ENCODE results near the gene SDK1. TPM values are rescaled to one million over a fixed set of nuclear protein-coding genes. Genes with fewer than 3 reads are reported as not detected.
A peak's percentile ranks its signal among the peaks of the same experiment; 100 is the strongest.

SDK1 gene
- total and polyA plus RNA-seq, 4 experiments from 2014 or later: 0.06 to 0.26 TPM; not detected in 2

DNA sequence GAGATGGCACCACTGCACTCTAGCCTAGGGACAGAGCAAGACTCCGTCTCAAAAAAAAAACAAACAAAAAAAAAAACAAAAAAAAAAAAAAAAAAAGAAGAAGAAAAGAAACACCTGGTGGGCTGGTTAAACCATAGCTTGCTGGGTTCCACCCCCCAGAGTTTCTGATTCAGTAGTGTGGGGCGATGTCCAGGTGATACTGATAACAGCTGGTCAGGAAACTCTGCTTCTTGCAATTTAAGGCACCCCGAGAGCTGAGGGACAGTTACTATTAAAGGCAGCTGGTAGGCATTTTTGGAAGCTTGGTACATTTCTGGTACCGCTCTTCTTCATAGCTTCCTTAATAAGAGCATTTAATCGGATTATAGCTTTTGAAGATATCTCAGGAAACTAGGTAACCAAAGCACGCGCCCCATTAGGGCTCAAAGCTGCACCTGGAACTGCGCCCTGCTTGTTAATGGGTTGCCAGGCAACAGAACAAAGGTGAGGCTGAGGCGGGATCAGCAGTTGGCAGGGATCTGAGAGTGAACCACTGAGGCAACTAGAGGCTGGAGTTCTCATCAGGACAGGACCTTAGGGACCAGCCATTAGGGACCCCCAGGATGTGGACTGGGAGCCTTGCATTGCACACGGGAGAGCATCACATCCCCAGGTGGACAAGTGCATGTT is 6.5 kb upstream of the SDK1 start:
- CTCF ChIA-PET (ENCODE audit: partially characterized antibody): interaction anchor here (0.5 kb wide), 1 partner anchor 1498 kb away, joined by 3 read pairs; no protein-coding TSS in a partner anchor
- Mint-ChIP-seq H3K9me3 (no peaks in the 10 kb centered on the region), H3K4me3 (no peak overlapping the region), H3K27ac (no peak overlapping the region), H3K27me3 (peaks cover 14 to 19% of the 10 kb centered on the region in 2 donors), H3K36me3 (no peaks in the 10 kb centered on the region), H3K4me1 (peaks cover 0 to 2% (median 0%) of the 10 kb centered on the region in 4 donors)
- H3K36me3 ChIP-seq (ENCODE audit: insufficient read depth, low read length): no peaks in the 10 kb centered on the region
- no peaks in the 10 kb centered on the region for H3K9me3 ChIP-seq (ENCODE audit: control insufficient read depth in 1 of 2, low read length in 2 of 2)
- no peaks in the 10 kb centered on the region for H3K4me1 ChIP-seq (ENCODE audit: insufficient read depth, low read length)
- no peak for DNase-seq
- H3K27ac ChIP-seq (ENCODE audit: low read depth, low read length): no peak overlapping the region
- H3K4me3 ChIP-seq (ENCODE audit: low read length in 2 of 2): no peak overlapping the region
- H3K27me3 ChIP-seq (ENCODE audit: insufficient read depth, low read length): no peaks in the 10 kb centered on the region
- intact Hi-C loops (cut with micrococcal nuclease): no loop called here
- POLR2A ChIA-PET (ENCODE audit: partially characterized antibody): no interaction called here

DNA sequence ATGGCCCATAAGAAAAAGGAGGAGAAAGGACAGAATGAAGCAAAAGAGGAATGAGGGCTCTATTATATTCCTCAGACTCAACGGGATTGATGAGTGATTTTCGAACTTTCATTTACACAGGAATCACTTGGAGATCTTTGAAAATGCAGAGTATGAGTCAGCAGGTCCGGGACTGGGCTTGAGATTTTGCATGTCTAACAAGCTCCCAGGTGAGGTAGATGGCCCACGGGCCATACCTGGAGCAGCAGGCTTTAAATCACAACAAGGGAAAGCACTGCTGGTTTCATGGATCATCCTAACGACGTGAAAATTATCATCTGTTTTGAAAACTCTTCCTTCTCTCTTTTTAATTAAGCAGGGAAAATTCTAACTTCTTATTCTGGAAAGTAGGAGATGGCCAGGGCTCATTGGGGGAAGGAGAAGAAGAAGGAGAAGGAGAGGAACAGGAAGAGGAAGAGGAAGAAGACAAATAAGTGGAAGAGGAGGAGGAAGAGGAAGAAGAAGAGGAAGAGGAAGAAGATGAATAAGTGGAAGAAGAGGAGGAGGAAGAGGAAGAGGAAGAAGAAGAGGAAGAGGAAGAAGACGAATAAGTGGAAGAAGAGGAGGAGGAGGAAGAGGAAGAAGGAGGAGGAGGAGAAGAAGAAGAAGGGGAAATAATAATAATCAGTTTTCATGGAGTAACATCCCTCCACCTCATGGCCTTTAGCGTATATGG is 3.8 kb upstream of the SDK1 start:
- Mint-ChIP-seq H3K4me3 (no peak overlapping the region), H3K9me3 (no peaks in the 10 kb centered on the region), H3K27ac (no peak overlapping the region), H3K27me3 (peaks cover 9 to 14% of the 10 kb centered on the region in 2 donors), H3K36me3 (peaks cover 0 to 1% of the 10 kb centered on the region in 2 donors), H3K4me1 (peaks cover 1 to 3% (median 3%) of the 10 kb centered on the region in 4 donors)
- Histone ChIP-seq H3K4me3 (ENCODE audit: low read length in 2 of 2) (no peak overlapping the region), H3K36me3 (ENCODE audit: insufficient read depth, low read length) (no peaks in the 10 kb centered on the region), H3K27me3 (ENCODE audit: insufficient read depth, low read length) (peaks cover 4% of the 10 kb centered on the region), H3K27ac (ENCODE audit: low read depth, low read length) (no peak overlapping the region), H3K9me3 (ENCODE audit: control insufficient read depth in 1 of 2, low read length in 2 of 2) (no peaks in the 10 kb centered on the region), H3K4me1 (ENCODE audit: insufficient read depth, low read length) (peaks cover 14% of the 10 kb centered on the region)
- intact Hi-C loops (cut with micrococcal nuclease): no loop called here
- ChIA-PET POLR2A (ENCODE audit: partially characterized antibody) (no interaction called here), CTCF (ENCODE audit: partially characterized antibody) (no interaction called here)
- no peak for DNase-seq

DNA sequence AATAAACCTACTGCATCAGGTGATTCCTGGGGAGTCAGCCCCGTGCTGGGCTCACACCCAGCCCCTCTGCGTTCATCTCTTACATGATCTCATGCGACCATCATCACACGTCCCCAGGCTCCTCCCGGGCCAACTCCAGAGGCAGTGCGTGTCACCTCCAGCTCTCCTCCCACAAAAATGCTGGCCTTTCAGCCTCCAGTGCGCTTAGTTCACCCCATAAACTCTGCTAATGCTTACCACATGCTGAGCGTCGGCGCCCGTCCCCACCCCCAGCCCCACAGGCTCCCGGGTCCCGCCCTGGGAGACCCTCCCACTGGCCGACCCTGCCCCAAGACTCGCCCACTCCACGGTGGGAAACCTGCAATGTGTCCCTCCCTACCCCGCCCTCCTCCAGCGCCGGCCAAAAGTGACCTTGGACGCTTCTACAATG is 816 bp upstream of the SDK1 start:
- no peaks in the 10 kb centered on the region for H3K9me3 Mint-ChIP-seq
- peaks cover 6 to 15% of the 10 kb centered on the region in 2 donors for H3K27me3 Mint-ChIP-seq
- Histone ChIP-seq H3K4me1 (ENCODE audit: insufficient read depth, low read length) (peaks cover 18% of the 10 kb centered on the region), H3K27me3 (ENCODE audit: insufficient read depth, low read length) (peaks cover 4% of the 10 kb centered on the region), H3K9me3 (ENCODE audit: control insufficient read depth in 1 of 2, low read length in 2 of 2) (no peaks in the 10 kb centered on the region), H3K27ac (ENCODE audit: low read depth, low read length) (no peak overlapping the region), H3K36me3 (ENCODE audit: insufficient read depth, low read length) (no peaks in the 10 kb centered on the region), H3K4me3 (ENCODE audit: low read length in 2 of 2) (peak overlapping the region in 1 of 2 donors; percentile 39)
- DNase-seq: no peak
- H3K27ac Mint-ChIP-seq: peak overlapping the region in 2 of 7 donors; percentile 42 to 53
- peak overlapping the region in 5 of 8 donors; percentile 25 to 58 (median 46) for H3K4me3 Mint-ChIP-seq
- H3K4me1 Mint-ChIP-seq: peaks cover 8 to 11% (median 9%) of the 10 kb centered on the region in 4 donors
- CTCF ChIA-PET (ENCODE audit: partially characterized antibody): interaction anchor here (0.7 to 8.1 kb wide), 4 partner anchors 10 to 597 kb away, joined by 3 to 62 read pairs (median 8); no protein-coding TSS in a partner anchor
- intact Hi-C loops (cut with micrococcal nuclease): loop anchor here (1.0 to 10.0 kb wide), 4 partner anchors 162 to 435 kb away; no protein-coding TSS in a partner anchor
- peaks cover 0 to 1% of the 10 kb centered on the region in 2 donors for H3K36me3 Mint-ChIP-seq
- POLR2A ChIA-PET (ENCODE audit: partially characterized antibody): interaction anchor here (0.7 to 2.0 kb wide), 2 partner anchors 10 to 373 kb away, joined by 3 to 4 read pairs; no protein-coding TSS in a partner anchor

DNA sequence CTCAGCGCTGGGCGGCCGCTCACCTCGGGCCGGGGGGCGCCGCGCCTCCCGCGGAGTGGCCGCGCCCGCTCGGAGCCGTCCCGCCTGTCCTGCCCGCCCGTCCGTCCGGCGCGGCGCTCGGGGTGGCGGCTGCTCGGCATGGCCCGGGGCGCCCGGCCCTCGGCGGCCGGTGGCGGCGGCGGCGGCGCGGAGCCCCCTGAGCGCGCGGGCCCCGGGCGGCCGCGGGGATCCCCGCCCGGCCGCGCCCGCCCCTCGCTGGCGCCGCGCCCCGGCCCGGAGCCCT is 338 bp downstream of the SDK1 start:
- peaks cover 0 to 1% of the 10 kb centered on the region in 2 donors for H3K36me3 Mint-ChIP-seq
- H3K27me3 Mint-ChIP-seq: peaks cover 6 to 15% of the 10 kb centered on the region in 2 donors
- H3K4me3 Mint-ChIP-seq: no peak overlapping the region
- POLR2A ChIA-PET (ENCODE audit: partially characterized antibody): interaction anchor here (2.0 kb wide), 1 partner anchor 372 kb away, joined by 4 read pairs; no protein-coding TSS in a partner anchor
- CTCF ChIA-PET (ENCODE audit: partially characterized antibody): interaction anchor here (1.9 to 8.1 kb wide), 3 partner anchors 14 to 595 kb away, joined by 4 to 62 read pairs (median 12); no protein-coding TSS in a partner anchor
- Histone ChIP-seq H3K9me3 (ENCODE audit: control insufficient read depth in 1 of 2, low read length in 2 of 2) (no peaks in the 10 kb centered on the region), H3K27me3 (ENCODE audit: insufficient read depth, low read length) (peaks cover 4% of the 10 kb centered on the region), H3K27ac (ENCODE audit: low read depth, low read length) (no peak overlapping the region), H3K36me3 (ENCODE audit: insufficient read depth, low read length) (no peaks in the 10 kb centered on the region), H3K4me3 (ENCODE audit: low read length in 2 of 2) (no peak overlapping the region), H3K4me1 (ENCODE audit: insufficient read depth, low read length) (peaks cover 18% of the 10 kb centered on the region)
- H3K4me1 Mint-ChIP-seq: peaks cover 8 to 11% (median 9%) of the 10 kb centered on the region in 4 donors
- no peak for DNase-seq
- no peaks in the 10 kb centered on the region for H3K9me3 Mint-ChIP-seq
- H3K27ac Mint-ChIP-seq: no peak overlapping the region
- intact Hi-C loops (cut with micrococcal nuclease): loop anchor here (1.0 to 10.0 kb wide), 4 partner anchors 161 to 596 kb away; no protein-coding TSS in a partner anchor

DNA sequence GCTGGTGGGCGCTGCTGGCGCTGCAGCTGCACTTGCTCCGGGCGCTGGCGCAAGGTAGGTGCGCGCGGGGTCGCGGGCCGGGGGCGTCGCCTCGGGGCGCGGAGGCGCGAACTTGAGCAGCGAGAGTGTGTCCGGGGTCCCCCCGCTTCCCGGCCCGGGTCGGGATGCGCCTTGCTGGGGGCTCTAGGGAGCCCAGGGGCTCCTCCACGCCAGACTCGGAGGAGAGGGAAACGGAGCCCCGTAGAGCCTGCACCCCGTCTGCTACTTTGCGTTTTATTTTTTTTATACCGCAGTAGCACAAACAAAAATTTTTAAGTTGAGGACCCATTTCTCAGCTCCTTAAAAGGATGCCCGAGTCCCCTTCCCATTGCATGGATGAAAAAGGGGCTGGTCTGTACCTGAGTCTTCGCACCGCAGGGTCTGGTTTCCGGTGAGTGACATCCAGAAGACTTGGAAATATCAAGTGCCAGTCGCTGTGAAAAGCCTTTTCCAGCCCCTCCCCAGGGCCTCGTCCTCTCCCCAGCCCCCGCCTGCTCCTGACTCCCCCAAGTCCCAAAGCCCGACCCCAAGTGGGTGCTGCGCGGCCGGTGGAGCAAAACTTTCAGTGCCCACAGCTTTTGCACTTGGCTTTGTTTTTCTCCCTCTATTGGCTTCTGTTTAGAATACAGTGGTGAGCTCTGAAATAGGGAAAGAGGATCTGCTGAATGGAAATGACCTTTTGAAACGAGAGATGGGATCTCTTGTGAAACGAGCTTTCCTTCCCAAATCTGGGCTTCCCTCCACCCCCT is 973 bp downstream of the SDK1 start:
- H3K9me3 Mint-ChIP-seq: no peaks in the 10 kb centered on the region
- ChIA-PET POLR2A (ENCODE audit: partially characterized antibody) (no interaction called here), CTCF (ENCODE audit: partially characterized antibody) (interaction anchor here (0.7 to 8.1 kb wide), 6 partner anchors 10 to 595 kb away, joined by 3 to 62 read pairs (median 4); no protein-coding TSS in a partner anchor)
- peaks cover 4% of the 10 kb centered on the region for H3K27me3 ChIP-seq (ENCODE audit: insufficient read depth, low read length)
- peaks cover 6 to 15% of the 10 kb centered on the region in 2 donors for H3K27me3 Mint-ChIP-seq
- intact Hi-C loops (cut with micrococcal nuclease): loop anchor here (1.0 to 10.0 kb wide), 4 partner anchors 160 to 595 kb away; no protein-coding TSS in a partner anchor
- no peak overlapping the region for H3K27ac ChIP-seq (ENCODE audit: low read depth, low read length)
- peaks cover 8 to 11% (median 9%) of the 10 kb centered on the region in 4 donors for H3K4me1 Mint-ChIP-seq
- peak overlapping the region in 4 of 7 donors; percentile 48 to 92 (median 62) for H3K27ac Mint-ChIP-seq
- H3K4me3 ChIP-seq (ENCODE audit: low read length in 2 of 2): peak overlapping the region; percentile 28 to 29
- H3K36me3 Mint-ChIP-seq: peaks cover 0 to 1% of the 10 kb centered on the region in 2 donors
- H3K4me1 ChIP-seq (ENCODE audit: insufficient read depth, low read length): peaks cover 18% of the 10 kb centered on the region
- peak overlapping the region; percentile 84 to 94 (median 87) for H3K4me3 Mint-ChIP-seq
- H3K36me3 ChIP-seq (ENCODE audit: insufficient read depth, low read length): no peaks in the 10 kb centered on the region
- peak in 4 of 5 donors; percentile 7 to 41 (median 12) for DNase-seq
- no peaks in the 10 kb centered on the region for H3K9me3 ChIP-seq (ENCODE audit: control insufficient read depth in 1 of 2, low read length in 2 of 2)

DNA sequence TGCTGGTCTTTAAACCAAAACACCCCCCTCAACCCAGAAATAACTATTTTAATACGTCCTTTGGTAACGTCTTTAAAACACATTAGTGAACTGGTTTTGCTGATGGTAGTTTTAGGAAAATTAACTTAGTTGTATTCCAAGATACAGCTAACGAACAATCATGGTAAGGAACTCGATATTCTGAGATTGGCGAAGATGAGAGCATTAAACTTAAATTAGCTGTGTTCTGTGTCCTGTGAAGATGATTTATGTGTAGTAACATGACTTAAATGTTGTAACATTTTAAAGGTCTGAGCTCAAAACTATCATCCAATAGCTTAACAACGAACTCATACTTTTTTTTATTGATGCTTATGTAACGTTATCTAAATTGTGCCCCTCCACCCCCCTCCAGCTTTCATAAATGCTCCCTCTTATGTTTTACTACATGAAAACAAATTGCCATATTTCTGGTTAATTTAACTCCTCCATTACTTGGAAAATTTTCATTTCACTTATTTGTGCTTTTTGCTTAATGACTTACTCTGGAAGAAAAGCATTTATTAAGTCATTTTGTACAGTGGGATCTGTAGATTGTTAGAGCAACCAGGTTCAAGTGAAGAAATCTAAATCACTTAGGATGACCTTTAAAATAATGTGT is 1.7 kb downstream of the SDK1 start:
- Histone ChIP-seq H3K4me1 (ENCODE audit: insufficient read depth, low read length) (peaks cover 18% of the 10 kb centered on the region), H3K27ac (ENCODE audit: low read depth, low read length) (no peak overlapping the region), H3K4me3 (ENCODE audit: low read length in 2 of 2) (no peak overlapping the region), H3K36me3 (ENCODE audit: insufficient read depth, low read length) (no peaks in the 10 kb centered on the region), H3K27me3 (ENCODE audit: insufficient read depth, low read length) (peaks cover 4% of the 10 kb centered on the region), H3K9me3 (ENCODE audit: control insufficient read depth in 1 of 2, low read length in 2 of 2) (no peaks in the 10 kb centered on the region)
- intact Hi-C loops (cut with micrococcal nuclease): loop anchor here (5.0 to 10.0 kb wide), 3 partner anchors 160 to 438 kb away; no protein-coding TSS in a partner anchor
- ChIA-PET POLR2A (ENCODE audit: partially characterized antibody) (no interaction called here), CTCF (ENCODE audit: partially characterized antibody) (interaction anchor here (0.7 to 8.1 kb wide), 6 partner anchors 10 to 594 kb away, joined by 3 to 62 read pairs (median 4); no protein-coding TSS in a partner anchor)
- Mint-ChIP-seq H3K36me3 (peaks cover 0 to 1% of the 10 kb centered on the region in 2 donors), H3K9me3 (no peaks in the 10 kb centered on the region), H3K27me3 (peaks cover 6 to 12% of the 10 kb centered on the region in 2 donors), H3K4me3 (peak overlapping the region; percentile 62 to 94 (median 87)), H3K4me1 (peaks cover 8 to 11% (median 9%) of the 10 kb centered on the region in 4 donors), H3K27ac (peak overlapping the region in 2 of 7 donors; percentile 0 to 92)
- DNase-seq: no peak

All from CD4-positive, alpha-beta memory T cell (primary cell).